ENCODE data around the gene SEZ6L. TPM values are rescaled to one million over a fixed set of nuclear protein-coding genes. Genes with fewer than 3 reads are reported as not detected.

SEZ6L gene
- polyA plus RNA-seq, 2 of the 4 experiments (the other 2 are of a cell fraction), result not detected

GRCh38 chr22:26168939-26169314 lies 335 bp upstream of the SEZ6L start:
- TF ChIP-seq CEBPB (IDR thresholded peaks at IDR 0.05) (no peak), FOSB (CRISPR knock-in tag; IDR thresholded peaks at IDR 0.05) (no peak), BHLHE40 (IDR thresholded peaks at IDR 0.05; ENCODE audit: low read depth, low read length) (no peak), POLR2A (IDR thresholded peaks at IDR 0.05; ENCODE audit: low read length) (no peak), ZFP36 (IDR thresholded peaks at IDR 0.05; ENCODE audit: borderline replicate concordance, partially characterized antibody) (no peak), E2F6 (IDR thresholded peaks at IDR 0.05; ENCODE audit: borderline replicate concordance, low read depth) (no peak), NPAS2 (CRISPR knock-in tag; IDR thresholded peaks at IDR 0.05; ENCODE audit: borderline replicate concordance) (no peak), CBX8 (IDR thresholded peaks at IDR 0.05) (no peak), RAD21 (conservative IDR thresholded peaks at IDR 0.05 in 1 of 2, IDR thresholded peaks at IDR 0.05 in 1 of 2) (no peak), PHF8 (IDR thresholded peaks at IDR 0.05; ENCODE audit: borderline replicate concordance, low read depth) (no peak), HMGXB4 (CRISPR knock-in tag; IDR thresholded peaks at IDR 0.05; ENCODE audit: borderline replicate concordance) (no peak), RFX5 (IDR thresholded peaks at IDR 0.05) (no peak), CBX2 (IDR thresholded peaks at IDR 0.05; ENCODE audit: borderline replicate concordance, low read depth) (no peak), GATA3 (IDR thresholded peaks at IDR 0.05; ENCODE audit: borderline replicate concordance) (no peak), NFE2L2 (conservative IDR thresholded peaks at IDR 0.05; ENCODE audit: low read length) (no peak)
- no peak for DNase-seq (ENCODE audit: low read depth in 1 of 2, low spot score in 1 of 2)
- H3K9me3 ChIP-seq, result no peaks in the 10 kb centered on the region
- H3K4me2 ChIP-seq, result no peak overlapping the region
- 21% methylated on average over 7 of the region's 15 CpGs for WGBS (ENCODE audit: missing lambda C conversion rate)
- H3K4me3 ChIP-seq, result no peak overlapping the region
- no peak for ATAC-seq
- H3K27ac ChIP-seq, result no peak overlapping the region
- CTCF ChIA-PET, result no interaction called here
- no peak for FAIRE-seq
- H3K4me1 ChIP-seq, result no peaks in the 10 kb centered on the region
- POLR2A ChIA-PET, result no interaction called here

- Histone ChIP-seq H3K4me1 (no peaks in the 10 kb centered on the region), H3K4me2 (no peak overlapping the region), H3K27ac (no peak overlapping the region), H3K9me3 (no peaks in the 10 kb centered on the region), H3K4me3 (no peak overlapping the region)
- FAIRE-seq, result no peak
- DNase-seq (ENCODE audit: low read depth in 1 of 2, low spot score in 1 of 2), result no peak
- ChIA-PET CTCF (no interaction called here), POLR2A (no interaction called here)
- WGBS (ENCODE audit: missing lambda C conversion rate), result 4% methylated on average over 4 of the region's 11 CpGs
- no peak for ATAC-seq
- no peak for TF ChIP-seq RCOR1 (IDR thresholded peaks at IDR 0.05; ENCODE audit: low read depth, low read length)
Measured at GRCh38 chr22:26170112-26170492, 840 bp downstream of the SEZ6L start.

GRCh38 chr22:26170795-26171580 lies 1.7 kb downstream of the SEZ6L start:
- 23% methylated on average over 11 of the region's 14 CpGs for WGBS (ENCODE audit: missing lambda C conversion rate)
- Histone ChIP-seq H3K4me1 (no peaks in the 10 kb centered on the region), H3K9me3 (no peaks in the 10 kb centered on the region), H3K4me3 (no peak overlapping the region), H3K27ac (no peak overlapping the region), H3K4me2 (no peak overlapping the region)
- ChIA-PET CTCF (interaction anchor here (1.8 to 2.4 kb wide), 3 partner anchors 10 to 17 kb away, joined by 9 to 20 read pairs (median 14); no protein-coding TSS in a partner anchor), POLR2A (no interaction called here)
- DNase-seq (ENCODE audit: low read depth in 1 of 2, low spot score in 1 of 2) (no peak), FAIRE-seq (no peak), ATAC-seq (no peak)
- TF ChIP-seq FOXS1 (CRISPR knock-in tag; IDR thresholded peaks at IDR 0.05) (no peak), SMC3 (IDR thresholded peaks at IDR 0.05) (no peak), REST (IDR thresholded peaks at IDR 0.05) (peak; percentile 79), BCL3 (IDR thresholded peaks at IDR 0.05) (no peak), EHF (CRISPR knock-in tag; IDR thresholded peaks at IDR 0.05) (no peak), ZNF302 (CRISPR knock-in tag; IDR thresholded peaks at IDR 0.05) (no peak)

All from A549 (cell line).